Smooth muscle cell of the coronary artery (primary cell): ENCODE data around the gene TSPAN7. TPM values are rescaled to one million over a fixed set of nuclear protein-coding genes. Genes with fewer than 3 reads are reported as not detected.

ENCODE experiments used
- total RNA-seq: library from RNA; depleted of rRNA; stranded (reverse); fragments of >200 nt; gene quantifications from 2 replicates; pipeline ENCODE4 v1.2.3, GENCODE V29; 2014; ENCODE audit warnings: low replicate concordance

TSPAN7 gene, protein sequence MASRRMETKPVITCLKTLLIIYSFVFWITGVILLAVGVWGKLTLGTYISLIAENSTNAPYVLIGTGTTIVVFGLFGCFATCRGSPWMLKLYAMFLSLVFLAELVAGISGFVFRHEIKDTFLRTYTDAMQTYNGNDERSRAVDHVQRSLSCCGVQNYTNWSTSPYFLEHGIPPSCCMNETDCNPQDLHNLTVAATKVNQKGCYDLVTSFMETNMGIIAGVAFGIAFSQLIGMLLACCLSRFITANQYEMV
- 0.23 TPM in 1 of 2 replicates, not detected in the other for total RNA-seq

DNA sequence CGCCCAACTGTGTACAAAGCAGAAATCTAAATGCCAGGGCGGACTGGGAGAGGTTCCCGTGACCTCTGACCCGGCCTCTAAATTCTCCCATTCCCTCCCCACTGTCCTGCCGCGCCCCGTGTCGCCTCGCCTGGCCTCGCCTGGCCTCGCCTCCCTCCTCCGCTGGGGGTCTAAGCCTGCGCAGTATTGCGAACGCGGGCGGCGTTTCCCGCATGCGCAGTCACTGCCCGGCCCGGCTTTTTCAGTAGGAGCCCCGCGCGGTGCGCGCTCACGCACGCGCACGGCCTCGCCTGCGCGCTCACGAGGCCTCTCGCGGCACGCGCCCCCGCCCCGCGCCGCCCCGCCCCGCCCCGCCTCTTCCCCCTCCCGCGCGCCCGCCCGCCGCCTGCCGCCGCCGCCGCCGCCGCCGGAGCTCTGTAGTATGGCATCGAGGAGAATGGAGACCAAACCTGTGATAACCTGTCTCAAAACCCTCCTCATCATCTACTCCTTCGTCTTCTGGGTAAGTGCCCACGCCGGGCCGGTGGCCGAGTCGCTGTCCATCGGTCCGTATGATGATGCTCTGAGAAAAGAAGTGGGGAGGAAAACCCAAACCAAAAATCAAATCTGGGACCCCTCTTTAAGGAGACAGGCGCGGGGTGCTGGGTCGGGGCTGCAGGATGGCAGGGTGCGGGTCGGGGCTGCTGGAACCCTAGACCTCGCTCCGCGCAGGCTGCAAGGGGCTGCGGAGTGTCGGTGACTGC lies at the start of gene TSPAN7:
Gene TSPAN7 (plus strand): TSS at position 417 of the 743 bp plus-strand sequence. CDS start 5 bp downstream, at position 422.

Other genes with a start within 250 kb of the TSPAN7 start
- 2.3 and 4.4 TPM in 2 replicates for gene RPGR, start 234.0 kb upstream of the TSPAN7 start, total RNA-seq
- gene OTC, start 208.9 kb upstream of the TSPAN7 start, total RNA-seq: not detected in 2 replicates
- gene MID1IP1, start 239.9 kb downstream of the TSPAN7 start, total RNA-seq: 52.5 and 71.6 TPM in 2 replicates